GM08714 (cell line): Measurements from ENCODE around the gene LCE2D.
"Not testable (repeated sequence)": the region's sequence is repeated elsewhere in the genome, so short reads cannot be mapped to it uniquely, and the experiment has no call there.

Experiments
- H3K4me3 ChIP-seq: fragments of 200-500 bp; sonication (Bioruptor generic); 2 replicates; pipeline ENCODE4 v1.5.1; 2014; ENCODE audit warnings: mild to moderate bottlenecking, low read length, inconsistent platforms
- ZNF274 ChIP-seq: IDR thresholded peaks from 2 replicates; pipeline ENCODE4 v1.6.1; 2012; ENCODE audit warnings: mild to moderate bottlenecking, low read depth, low read length

LCE2D gene, protein sequence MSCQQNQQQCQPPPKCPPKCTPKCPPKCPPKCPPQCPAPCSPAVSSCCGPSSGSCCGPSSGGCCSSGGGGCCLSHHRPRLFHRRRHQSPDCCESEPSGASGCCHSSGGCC

DNA sequence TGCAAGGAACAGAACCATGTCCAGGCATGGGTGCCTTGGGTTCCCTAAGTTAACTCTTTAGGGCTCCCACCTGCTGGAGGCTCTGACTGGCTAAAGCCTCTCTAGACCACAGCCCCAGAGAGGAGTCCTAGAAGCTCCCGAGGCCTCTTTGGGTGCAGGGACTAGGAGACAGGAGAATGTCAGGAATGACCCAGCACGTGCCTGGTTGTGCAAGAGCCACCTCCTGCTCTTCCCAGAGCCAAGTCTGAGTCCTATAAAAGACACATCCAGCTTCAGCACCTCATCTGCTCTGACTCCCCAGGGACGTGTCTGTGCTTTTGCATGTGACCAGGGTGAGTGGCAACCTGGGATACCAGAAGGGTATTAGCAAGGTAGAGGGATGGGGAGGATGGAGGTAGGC, at the start of gene LCE2D:
LCE2D (plus strand) TSS at position 283 of the 400 bp plus-strand sequence. CDS start 726 bp downstream, outside the sequence.
- H3K4me3 ChIP-seq = no peak within 1 kb of the TSS
- no peak for TF ChIP-seq ZNF274

DNA sequence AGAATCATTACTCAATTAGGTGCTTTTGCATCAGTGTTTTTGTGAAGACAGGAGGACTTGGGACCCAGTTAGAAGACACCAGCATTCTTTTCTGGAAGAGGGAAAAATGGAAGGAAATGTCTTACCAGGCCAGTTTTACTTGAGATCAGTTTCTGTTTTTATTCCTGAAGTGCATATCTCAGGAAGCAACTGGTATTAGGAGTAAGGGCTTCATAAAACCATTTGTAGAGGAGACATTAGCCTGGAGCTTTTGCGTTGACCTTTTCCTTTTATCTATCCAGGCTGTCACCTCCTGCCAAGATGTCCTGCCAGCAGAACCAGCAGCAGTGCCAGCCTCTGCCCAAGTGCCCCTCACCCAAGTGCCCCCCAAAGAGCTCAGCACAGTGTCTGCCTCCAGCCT, 49.7 kb upstream of the LCE2D start, which contains the start of gene LCE3B:
LCE3B (plus strand) TSS at position 301 of the 400 bp plus-strand sequence; CDS start at position 301, 0 bp downstream.
- TF ChIP-seq ZNF274 = no peak
- no peak within 1 kb of the TSS for H3K4me3 ChIP-seq

DNA sequence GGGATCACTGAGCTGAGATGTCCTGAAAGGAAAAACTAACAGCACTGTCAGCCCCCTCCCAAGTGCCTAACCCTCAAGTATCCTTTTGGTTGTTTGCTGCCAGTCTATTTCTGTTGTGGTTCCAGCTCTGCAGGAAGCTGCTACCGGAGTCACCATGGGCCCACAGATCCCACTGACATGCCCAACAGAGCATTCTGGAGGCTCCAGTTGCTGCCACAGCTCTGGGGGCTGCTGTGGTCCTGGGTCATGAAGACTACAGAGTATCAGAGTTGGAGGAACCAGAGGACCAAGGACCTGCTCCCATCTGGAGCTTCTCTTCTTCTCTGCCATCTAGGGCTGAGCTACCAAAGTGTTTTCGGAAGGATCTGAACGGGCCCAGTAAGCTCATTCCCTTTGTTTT, 41.2 kb upstream of the LCE2D start:
- H3K4me3 ChIP-seq = no peak overlapping the region
- no peak for TF ChIP-seq ZNF274

DNA sequence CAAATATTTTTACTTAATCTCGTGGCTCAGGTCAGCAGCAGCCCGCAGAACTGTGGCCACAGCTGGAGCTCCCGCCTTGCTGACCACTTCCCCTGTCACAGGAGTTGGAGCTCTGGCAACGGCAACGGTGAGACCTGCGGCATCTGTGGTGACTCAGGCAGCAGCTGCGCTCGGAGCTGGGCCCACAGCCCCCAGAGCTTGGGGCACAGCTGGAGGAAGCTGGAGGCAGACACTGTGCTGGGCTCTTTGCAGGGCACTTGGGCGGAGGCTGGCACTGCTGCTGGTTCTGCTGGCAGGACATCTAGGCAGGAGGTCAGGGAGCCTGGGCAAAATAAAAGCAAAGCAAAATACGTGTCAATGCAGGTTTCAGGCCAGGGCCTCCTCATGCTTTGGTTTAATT, 40.4 kb upstream of the LCE2D start, which contains the start of gene LCE3A:
LCE3A (minus strand) TSS at position 301 of the 400 bp plus-strand sequence; CDS start at position 301, 0 bp downstream.
- TF ChIP-seq ZNF274 = no peak
- no peak within 1 kb of the TSS for H3K4me3 ChIP-seq

DNA sequence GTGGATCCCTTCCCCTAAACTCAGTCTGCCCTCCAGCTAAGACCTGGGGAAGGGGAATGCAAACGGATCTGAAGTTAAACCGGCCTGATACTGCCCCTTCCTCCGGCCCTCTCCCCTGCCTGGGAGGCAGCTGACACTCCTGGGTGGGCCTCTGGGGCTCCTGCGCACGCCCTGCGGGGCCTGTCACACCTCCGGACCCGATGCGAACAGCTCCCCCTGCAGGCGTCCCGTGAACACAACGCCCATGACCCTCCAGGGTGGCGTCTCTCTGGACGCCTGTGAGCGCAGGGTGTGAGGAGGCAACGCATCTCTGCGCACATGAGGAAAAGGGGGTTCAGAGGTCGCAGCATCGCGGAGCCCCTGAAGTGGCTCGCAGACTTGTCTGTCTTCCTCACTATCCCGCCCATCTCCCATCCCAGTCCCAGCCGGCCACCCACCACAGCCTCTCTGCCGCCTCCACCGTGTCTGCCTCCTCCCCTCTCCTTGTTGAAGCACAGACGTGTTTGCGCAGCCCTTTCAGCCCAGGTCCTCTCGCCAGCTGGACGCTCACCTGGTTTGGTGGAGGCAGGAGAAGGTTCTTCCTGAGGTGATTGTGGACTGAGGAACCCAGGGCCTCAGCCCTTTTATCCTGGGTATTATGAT, 39.9 kb upstream of the LCE2D start:
- no peak overlapping the region for H3K4me3 ChIP-seq
- TF ChIP-seq ZNF274 = no peak

DNA sequence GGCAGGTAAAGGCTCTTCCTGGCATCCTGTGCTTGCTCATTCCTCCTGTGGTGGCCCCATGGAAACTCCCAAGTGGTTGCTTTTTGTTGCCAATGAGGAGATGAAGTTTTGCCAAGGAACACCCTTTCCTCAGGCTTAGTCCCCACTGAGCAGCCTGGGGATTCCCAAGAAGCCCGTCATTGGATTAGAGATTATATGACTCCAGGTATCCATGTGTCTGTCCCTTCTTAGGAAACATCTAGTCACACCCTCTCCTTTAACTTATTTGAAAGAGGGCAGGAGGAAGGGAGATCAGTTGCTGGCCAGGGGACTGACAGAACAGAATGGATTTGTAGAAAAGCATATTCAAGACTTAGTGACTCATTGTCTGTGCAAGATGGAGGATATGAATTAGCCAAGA, 36.4 kb upstream of the LCE2D start:
- no peak for TF ChIP-seq ZNF274
- H3K4me3 ChIP-seq = no peak overlapping the region

DNA sequence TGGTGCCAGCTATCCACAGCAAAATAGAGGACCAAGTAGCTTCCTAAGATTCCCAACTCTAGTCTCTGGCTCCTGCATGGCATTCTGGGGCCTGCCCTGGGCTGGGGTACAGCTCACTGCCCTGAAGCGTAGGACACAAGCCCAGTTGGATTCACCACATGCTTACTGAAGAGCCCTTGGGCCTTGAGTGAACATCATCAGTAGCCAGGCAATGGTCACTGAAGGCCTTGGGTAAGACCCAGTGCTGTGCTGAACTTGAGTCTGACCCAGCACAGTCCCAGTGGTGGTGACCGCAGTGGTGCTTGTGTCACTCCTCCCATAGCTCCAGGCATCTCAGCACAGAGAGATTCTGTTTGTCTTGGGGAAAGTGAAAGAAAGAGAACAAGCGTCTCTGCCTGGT, 32.6 kb upstream of the LCE2D start:
- H3K4me3 ChIP-seq = no peak overlapping the region
- no peak for TF ChIP-seq ZNF274

DNA sequence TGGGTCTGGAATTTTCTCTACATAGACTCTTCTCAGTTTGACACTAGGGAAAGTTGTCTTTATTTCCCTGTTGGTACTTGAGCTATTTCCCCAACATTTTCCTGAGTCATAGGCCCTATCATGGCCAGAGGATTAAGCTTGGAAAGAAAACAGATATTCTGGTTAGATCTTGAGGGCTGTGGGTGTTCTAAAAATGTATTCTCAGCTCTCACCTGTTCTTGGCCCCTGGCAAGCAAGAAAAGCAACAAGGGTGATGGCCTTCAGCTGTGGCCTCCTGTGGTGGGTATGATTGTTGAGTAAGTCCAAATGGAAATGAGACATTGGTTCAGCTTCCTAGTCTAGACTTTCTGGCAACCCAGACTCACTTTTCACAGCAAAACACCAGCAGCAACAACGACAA, 22.8 kb upstream of the LCE2D start:
- TF ChIP-seq ZNF274 = no peak
- H3K4me3 ChIP-seq = no peak overlapping the region

DNA sequence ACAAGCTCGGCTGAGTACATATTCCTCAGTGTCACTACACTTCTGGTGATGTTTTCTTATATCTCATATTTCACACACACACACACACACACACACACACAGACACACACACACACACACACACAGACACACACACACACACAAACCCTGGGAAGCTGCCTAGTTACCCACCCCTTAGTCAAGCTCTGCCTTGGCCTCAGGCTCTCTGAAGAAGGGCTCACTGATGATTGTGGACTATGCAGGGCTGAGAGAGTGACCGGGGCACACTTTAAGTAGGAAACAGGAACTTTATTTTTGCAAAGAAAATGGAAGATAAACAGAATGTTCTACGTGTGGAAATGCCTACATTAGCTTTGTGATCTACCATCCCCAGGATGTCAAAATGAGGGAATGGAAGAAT, 19.2 kb upstream of the LCE2D start:
- TF ChIP-seq ZNF274 = no peak
- H3K4me3 ChIP-seq = no peak overlapping the region

DNA sequence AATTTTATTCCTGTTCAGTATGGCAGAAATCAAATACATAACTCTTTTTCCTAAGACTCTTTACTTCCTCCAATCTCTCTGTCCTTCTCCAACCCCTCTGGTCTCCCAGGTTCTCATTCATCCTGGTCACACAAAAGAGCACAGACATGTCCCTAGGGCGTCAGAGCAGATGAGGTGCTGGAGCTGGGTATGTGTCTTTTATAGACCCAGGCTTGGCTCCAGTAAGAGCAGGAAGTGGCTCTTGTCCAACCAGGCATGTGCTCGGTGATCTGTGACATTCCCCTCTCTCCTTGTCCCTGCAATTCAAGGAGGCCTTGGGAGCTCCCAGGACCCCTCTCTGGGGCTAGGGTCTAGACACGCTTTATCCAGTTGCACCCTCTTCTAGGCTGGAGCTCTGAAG, 18.0 kb upstream of the LCE2D start:
- TF ChIP-seq ZNF274 = no peak
- no peak overlapping the region for H3K4me3 ChIP-seq

DNA sequence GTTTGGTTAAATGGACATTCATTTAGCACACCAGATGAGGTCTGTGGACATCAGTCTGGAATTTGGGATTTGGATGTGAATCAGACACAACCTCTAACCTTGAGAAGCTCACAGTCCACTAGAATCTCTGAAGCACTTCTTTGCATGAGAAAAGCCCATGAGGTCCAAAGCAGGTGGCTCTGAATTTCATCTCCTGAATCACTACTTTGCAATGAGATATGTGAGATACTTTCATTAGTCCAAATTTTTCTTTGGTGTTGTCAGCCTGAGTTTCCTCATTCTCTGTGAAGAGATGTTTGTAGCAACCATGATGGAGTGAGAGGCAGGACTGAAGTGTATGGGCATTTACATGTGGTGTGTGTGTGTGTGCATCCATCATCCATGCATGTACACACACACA, 16.5 kb upstream of the LCE2D start:
- no peak overlapping the region for H3K4me3 ChIP-seq
- no peak for TF ChIP-seq ZNF274

DNA sequence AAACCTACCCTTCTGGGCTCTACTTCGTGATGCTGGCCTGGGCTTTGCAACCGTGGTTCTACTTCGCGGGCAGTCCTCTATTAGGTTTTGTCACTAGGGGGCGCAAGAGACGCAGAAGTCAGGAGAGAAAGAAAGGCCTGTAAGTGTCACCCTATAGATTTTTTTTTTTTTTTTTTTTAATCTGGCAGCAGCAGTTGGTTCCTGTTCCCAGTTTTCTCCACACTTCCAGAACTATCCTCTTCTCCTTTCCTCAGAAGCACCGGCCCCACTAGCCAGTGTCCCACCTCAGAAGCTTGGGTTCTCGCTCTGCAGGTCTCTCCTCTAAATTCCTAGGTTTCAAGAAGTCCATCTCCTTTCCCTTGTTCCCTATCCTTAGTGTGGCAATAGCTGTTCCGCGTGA, 9.1 kb upstream of the LCE2D start:
- no peak for TF ChIP-seq ZNF274
- no peak overlapping the region for H3K4me3 ChIP-seq

DNA sequence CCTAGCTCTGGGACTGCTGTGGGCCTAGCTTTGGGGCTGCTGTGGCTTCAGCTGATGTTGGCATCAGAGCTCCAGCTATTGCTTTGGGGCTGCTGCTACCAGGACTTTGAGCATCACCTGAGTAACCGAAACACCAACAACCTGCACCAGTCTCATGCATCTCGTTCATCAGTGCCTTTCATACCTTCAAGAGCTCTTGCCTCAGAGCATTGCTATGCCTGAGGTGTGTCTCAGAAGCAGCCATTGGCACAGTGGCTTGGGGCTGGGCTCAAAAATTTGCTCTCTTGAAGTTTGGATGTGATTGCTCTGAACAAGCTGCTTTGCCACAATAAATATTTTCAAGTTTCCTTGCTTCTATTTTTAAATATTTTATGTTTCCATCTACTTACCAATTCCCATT, 6.7 kb upstream of the LCE2D start:
- no peak for TF ChIP-seq ZNF274

DNA sequence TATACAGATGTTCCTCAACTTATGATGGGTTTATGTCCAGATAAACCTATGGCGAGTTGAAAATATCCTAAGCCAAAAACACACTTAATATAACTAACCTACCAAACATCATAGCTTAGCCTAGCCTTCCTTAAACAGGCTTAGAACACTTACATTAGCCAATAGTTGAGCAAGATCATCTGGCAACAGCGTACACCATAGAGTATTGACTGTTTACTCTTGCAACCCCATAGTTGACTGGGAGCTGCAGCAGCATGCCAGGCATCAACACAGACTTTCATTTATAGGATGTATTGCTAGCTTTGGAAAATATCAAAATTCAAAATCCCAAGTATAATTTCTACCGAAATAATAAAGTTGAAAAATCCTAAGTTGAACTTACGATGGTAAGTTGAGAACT, 5.5 kb upstream of the LCE2D start:
- no peak overlapping the region for H3K4me3 ChIP-seq
- TF ChIP-seq ZNF274 = no peak

More for the DNA sequence above, 6.7 kb upstream of the LCE2D start:
- H3K4me3 ChIP-seq = no peak overlapping the region

DNA sequence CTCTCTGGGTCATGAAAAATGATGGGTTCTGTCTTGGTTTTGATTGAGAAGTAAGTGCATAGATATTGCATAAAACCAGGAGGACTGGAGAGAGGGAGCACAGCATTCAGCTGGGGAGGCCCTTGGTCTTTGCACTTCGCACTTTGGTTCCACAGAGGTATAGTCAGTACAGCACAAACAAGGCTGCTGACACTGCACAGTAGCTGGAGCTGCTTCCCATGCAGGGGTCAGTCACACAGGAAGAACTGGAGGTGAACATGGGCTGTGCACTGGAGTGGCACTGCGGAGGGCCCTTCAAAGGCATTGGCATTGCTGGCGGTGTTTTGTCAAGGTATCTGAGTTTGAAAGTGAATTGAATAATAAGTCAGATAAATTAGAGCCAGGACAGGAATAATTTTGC, 4.5 kb upstream of the LCE2D start:
- H3K4me3 ChIP-seq = no peak overlapping the region
- TF ChIP-seq ZNF274 = no peak

DNA sequence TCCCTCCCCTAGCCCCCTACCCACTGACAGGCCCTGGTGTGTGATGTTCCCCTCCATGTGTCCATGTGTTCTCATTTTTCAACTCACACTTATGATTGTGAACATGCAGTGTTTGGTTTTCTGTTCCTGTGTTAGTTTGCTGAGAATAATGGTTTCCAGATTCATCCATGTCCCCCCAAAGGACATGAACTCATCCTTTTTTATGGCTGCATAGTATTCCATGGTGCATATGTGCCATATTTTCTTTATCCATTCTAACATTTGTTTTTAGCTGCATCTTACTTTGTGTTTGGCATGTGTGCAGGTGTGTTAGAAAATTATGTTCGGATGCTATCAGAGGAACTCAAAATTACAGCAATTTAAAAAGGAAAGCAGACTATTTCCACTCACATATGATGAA, 3.0 kb downstream of the LCE2D start:
- not testable (repeated sequence) for H3K4me3 ChIP-seq
